Activated T-helper 1 cell treated with Interleukin-2 at 50 U/mL for 16 hours (primary cell): ENCODE data around the gene USP26.
"Not testable (repeated sequence)": the region's sequence is repeated elsewhere in the genome, so short reads cannot be mapped to it uniquely, and the experiment has no call there.

Experiments used
- DNase-seq: peaks from one replicate; pipeline ENCODE4 v3.0.0-alpha.2; 2020; ENCODE audit warnings: low read depth

Gene USP26

GRCh38 chrX:133097031-133097430 lies at the start of gene USP26:
TSS of gene USP26 (minus strand) at chrX:133097109. CDS start at chrX:133028220, 68,889 bp downstream.
- DNase-seq = no peak

GRCh38 chrX:133134282-133134681 lies 37.4 kb upstream of the USP26 start:
- no peak for DNase-seq

- no peak for DNase-seq
Measured at GRCh38 chrX:133120406-133120805, 23.5 kb upstream of the USP26 start.

DNA sequence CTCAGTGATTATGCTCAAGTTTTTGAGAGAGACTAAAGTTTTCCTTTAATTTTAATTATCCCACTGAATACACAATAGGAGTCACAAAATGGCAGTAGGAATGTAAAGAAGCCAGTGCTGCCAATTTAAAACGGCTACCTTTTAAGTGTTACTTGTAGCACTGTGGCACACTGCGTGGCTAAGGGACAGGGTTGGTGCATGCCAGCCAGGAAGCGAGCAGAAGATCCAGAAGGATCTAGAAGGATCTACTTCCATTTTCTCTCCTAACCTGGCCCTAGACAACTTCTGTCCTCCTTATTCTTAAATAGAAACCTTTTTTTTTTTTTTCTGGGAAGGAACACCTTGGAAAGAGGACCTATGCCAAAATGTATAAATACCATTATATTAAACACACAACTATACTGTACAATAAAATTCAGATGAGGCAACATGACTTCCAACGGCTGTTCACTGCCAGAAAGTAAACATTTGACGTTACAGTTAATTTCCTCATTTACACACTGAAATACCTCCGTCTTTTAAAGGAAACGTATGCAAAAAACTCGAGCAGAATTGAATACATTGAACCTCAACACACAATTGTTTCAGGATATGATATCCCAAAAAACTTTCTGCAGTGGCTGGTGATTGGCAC lies 2.7 kb downstream of the USP26 start:
- DNase-seq = no peak

- no peak for DNase-seq
Measured at GRCh38 chrX:133090236-133090809, 6.6 kb downstream of the USP26 start.

GRCh38 chrX:133089411-133089810 lies 7.5 kb downstream of the USP26 start:
- no peak for DNase-seq

DNA sequence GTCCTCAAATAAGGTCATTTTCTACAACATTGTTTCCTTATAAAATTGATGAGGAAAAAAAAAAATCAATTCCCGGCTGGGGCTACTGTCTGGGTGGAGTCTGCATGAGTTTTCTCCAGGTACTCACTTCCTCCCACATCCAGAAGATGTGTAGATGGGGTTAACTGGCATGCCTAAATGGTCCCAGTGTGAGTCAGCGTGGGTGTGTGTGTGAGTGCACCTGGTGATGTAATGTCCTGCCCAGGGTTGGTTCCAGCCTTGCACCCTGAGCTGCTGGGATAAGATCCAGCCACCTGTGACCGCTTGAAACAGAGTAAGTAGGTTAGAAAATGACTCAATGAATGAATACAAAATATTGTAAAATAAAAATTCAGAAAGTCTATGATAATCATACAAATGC lies 11.1 kb downstream of the USP26 start:
- no peak for DNase-seq

GRCh38 chrX:133085056-133085455 lies 11.9 kb downstream of the USP26 start:
- not testable (repeated sequence) for DNase-seq

DNA sequence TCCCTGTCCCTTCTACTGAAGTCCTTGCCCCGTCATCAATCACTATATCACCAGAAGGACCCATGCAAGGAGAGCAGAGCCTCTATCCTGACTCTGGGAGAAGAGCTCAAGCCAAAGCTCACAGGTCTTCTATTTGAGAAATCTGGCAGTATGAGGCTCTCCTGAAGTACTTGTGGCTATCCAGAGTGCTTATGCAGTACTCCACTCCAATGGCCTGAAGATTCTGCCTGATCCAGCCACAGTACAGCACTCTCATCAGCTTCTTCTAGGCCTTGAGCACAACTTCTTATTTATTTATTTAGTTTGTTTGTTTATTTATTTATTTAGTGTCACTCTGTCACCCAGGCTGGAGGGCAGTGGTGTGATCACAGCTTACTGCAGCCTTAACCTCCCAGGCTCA lies 13.0 kb downstream of the USP26 start:
- DNase-seq = no peak

GRCh38 chrX:133081990-133082389 lies 14.9 kb downstream of the USP26 start:
- no peak for DNase-seq

- DNase-seq = not testable (repeated sequence)
Measured at GRCh38 chrX:133077856-133078255, 19.1 kb downstream of the USP26 start.

DNA sequence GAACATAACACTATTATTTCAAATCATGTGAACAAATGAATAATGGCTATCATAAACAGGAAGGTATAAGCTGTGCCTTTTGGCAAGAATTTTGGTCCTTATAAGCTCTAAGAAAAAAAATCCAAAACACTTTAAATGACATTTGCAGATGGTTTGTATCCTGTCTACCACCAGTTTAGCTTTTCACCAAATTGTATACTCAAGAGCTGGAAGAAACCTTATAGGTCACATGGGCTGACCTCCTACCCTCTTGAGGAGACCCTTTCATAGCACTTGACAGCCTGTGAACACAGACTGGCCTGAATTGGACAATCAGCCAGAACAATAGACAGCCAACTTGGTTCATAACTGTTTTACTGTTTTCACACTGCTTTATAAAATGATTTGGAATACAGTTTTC lies 24.3 kb downstream of the USP26 start:
- DNase-seq = no peak

- DNase-seq = no peak
Measured at GRCh38 chrX:133068461-133068860, 28.4 kb downstream of the USP26 start.

DNA sequence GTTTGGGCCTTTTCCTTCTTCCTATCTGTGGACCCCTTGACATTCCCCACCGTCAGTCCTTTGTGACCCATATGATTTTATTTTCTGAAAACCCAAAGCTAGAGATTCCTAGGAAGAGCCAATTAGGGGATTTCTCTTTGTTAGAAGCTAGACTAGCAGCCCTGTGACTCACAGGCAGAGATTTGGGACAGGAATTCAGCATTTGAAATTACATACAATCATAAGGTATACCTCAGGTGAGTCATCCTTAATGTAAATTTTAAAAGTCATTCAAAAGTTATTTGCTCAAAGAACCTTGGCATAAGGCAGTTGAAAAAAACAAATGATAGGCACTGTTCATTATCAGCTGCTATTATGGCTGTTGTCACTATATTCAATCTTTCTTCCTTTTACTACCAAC lies 40.6 kb downstream of the USP26 start:
- DNase-seq = no peak

- DNase-seq = no peak
Measured at GRCh38 chrX:133054761-133055405, 42.0 kb downstream of the USP26 start.

- DNase-seq = no peak
Measured at GRCh38 chrX:133053861-133054598, 42.9 kb downstream of the USP26 start.

DNA sequence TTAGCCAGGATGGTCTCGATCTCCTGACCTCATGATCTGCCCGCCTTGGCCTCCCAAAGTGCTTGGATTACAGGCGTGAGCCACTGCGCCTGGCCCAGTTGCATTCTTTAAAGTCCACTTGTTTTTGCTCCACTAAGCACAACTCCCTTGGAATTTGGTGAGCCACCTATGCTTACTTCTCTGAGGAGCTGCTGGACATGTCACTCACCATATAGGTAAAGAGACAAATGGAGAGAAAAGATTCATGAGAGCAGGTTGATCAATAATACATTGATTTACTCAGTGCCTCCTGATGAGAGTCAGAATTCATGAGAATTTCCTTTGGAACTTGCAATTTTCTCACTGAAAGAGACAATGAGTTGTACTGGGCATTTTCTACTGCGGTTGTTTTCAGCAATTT lies 48.2 kb downstream of the USP26 start:
- no peak for DNase-seq

DNA sequence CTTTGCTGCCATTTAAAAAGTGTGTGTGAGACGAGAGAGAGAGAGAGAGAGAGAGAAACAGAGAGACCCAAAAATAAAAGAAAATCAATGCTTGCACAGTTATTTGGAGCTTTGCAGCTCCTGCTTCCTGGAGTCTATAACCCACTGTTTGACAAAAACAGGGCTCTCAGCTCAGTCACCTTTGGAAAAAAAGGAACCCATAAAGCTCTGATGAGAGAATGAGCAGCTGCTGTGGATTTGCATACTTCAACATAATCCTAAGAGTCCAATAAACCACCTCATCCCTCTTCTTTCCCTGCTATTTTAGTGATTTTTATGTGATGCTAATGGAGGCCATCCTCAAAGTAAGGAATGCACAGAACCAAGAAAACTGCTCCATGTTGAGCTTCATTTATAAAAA lies 50.3 kb downstream of the USP26 start:
- DNase-seq = no peak

- no peak for DNase-seq
Measured at GRCh38 chrX:133045986-133046385, 50.9 kb downstream of the USP26 start.

- DNase-seq = not testable (repeated sequence)
Measured at GRCh38 chrX:133044145-133044786, 52.6 kb downstream of the USP26 start.

- no peak for DNase-seq
Measured at GRCh38 chrX:133042260-133042659, 54.6 kb downstream of the USP26 start.

DNA sequence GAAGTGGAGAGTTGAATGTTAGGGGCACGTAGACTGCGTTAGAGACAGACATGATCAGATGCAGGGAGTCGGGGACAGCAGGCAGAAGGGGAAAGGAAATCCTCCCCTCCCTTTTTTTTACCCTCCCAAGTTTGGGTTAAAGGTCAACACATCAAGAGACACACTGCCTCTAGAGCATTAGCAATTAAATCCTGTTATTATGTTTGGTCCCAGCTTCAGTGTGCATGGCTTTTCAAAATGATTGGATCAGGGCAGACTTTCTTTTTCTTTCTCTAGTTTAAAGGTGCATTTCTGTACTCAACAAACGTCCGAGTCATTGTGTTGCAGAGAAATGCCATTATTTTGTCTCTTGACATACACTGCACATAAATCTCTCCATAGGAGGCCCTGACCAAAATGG lies 63.9 kb downstream of the USP26 start:
- DNase-seq = no peak
